Activated CD8-positive, alpha-beta T cell treated with anti-CD3 and anti-CD28 coated beads for 36 hours (primary cell): ENCODE data around the gene DPYD. TPM values are rescaled to one million over a fixed set of nuclear protein-coding genes. Genes with fewer than 3 reads are reported as not detected.

Experiments
- ATAC-seq: fragments of 200-7000 bp; cut with Tn5 transposase; one replicate; pipeline ENCODE4 v1.10.0; 2021; ENCODE audit warnings: mild to moderate bottlenecking, moderate library complexity
- CTCF ChIA-PET: fragments of 350-600 bp; sonication (Branson Sonifier 250); formaldehyde crosslinking; loops from one replicate; lab custom pipeline; 2021; ENCODE audit warnings: antibody characterized with exemption; lab: Charles Lee
- POLR2A ChIA-PET: fragments of 350-600 bp; sonication (Branson Sonifier 250); formaldehyde crosslinking; loops from one replicate; lab custom pipeline; 2021; ENCODE audit warnings: antibody characterized with exemption; lab: Charles Lee
- DNase-seq: peaks from one replicate; pipeline ENCODE4 v3.0.0-alpha.2; 2020
- H3K27ac Mint-ChIP-seq: one replicate; pipeline ENCODE4 v1.8.0; 2021; ENCODE audit warnings: mild to moderate bottlenecking, mixed read lengths
- H3K27me3 Mint-ChIP-seq: one replicate; pipeline ENCODE4 v1.8.0; 2021; ENCODE audit warnings: mixed read lengths
- H3K36me3 Mint-ChIP-seq: one replicate; pipeline ENCODE4 v1.8.0; 2021; ENCODE audit warnings: low read depth, mixed read lengths
- H3K4me1 Mint-ChIP-seq: one replicate; pipeline ENCODE4 v1.8.0; 2021; ENCODE audit warnings: low read depth, mixed read lengths
- H3K4me3 Mint-ChIP-seq: one replicate; pipeline ENCODE4 v1.8.0; 2021; ENCODE audit warnings: mild to moderate bottlenecking, moderate library complexity, mixed read lengths
- H3K9me3 Mint-ChIP-seq: one replicate; pipeline ENCODE4 v1.8.0; 2021; ENCODE audit warnings: mixed read lengths
- CTCF ChIP-seq: fragments of 200-600 bp; IDR thresholded peaks from one replicate; pipeline ENCODE4 v1.8.0; 2022; ENCODE audit warnings: antibody characterized with exemption, mild to moderate bottlenecking
- intact Hi-C: fragments of 100-400 bp; cut with micrococcal nuclease; formaldehyde crosslinking; loops from one replicate; pipeline ENCODE4 v1.10.0; 2022
- total RNA-seq, 2 experiments: library from RNA; stranded (reverse); gene quantifications; one replicate each; pipeline ENCODE4 v1.2.3, GENCODE V29; 2021

DPYD gene
- total RNA-seq, 2 experiments from 2014 or later: 10.7 to 10.8 TPM

DNA sequence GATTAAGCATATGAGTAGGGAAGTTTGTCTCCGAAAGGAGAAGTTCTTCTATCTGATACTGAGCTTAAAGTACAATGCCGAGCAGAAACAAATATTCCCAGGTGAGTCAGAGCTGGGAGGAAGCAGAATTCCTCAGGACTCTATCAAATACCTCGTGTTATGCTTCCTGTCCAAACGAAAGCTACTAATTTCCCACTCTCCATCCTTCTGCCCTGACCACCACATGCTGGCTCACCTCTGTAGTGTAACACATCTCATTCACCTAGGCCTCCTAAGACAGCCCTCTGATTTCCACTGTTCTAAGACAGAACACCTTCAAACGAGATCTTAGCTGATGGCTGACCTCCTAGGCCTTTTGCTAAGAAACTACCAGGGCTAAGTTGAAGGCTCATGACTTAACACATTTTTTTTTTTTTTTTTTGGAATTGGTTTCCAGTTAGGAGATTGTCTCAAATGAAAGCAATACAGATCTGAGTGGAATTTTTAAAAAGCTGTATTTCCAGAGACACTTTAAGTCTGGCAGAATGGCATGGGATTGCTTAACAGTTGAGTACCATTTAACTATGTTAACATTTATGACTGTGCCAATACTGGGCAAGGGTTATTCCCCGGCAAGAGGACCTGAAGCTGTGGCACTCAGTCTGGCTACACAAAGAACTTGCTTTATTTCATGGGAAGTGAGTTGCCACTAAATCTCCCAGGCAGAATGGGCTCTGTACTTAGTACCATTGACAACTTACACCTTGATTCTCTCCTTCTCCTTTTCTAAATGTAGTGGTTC lies 583.4 kb downstream of the DPYD start:
- Mint-ChIP-seq H3K4me1 (no peaks in the 10 kb centered on the region), H3K27ac (no peak overlapping the region), H3K27me3 (no peaks in the 10 kb centered on the region), H3K36me3 (no peaks in the 10 kb centered on the region), H3K4me3 (no peak overlapping the region), H3K9me3 (no peaks in the 10 kb centered on the region)
- ChIA-PET POLR2A (no interaction called here), CTCF (no interaction called here)
- no peak for TF ChIP-seq CTCF
- intact Hi-C loops: no loop called here
- ATAC-seq (no peak), DNase-seq (no peak)

DNA sequence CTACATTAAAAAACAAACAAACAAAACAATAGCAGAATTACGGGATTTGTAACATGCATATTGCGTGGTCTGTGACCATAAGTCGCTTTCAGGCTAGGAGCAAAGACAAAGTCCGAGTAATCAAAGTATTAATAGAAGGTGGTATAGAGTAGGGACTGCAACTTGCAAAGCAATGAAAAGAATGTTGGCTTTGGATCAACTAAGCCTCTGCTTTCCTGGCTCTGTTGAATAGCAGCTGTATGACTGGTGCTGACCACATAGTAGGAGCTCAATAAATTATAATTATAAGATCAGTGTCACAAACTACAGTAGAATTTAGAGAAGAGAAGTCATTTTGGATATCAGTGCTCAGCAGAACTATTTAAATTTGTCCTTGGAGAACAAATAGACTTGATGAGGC lies 586.4 kb downstream of the DPYD start:
- no peak for TF ChIP-seq CTCF
- ATAC-seq: no peak

DNA sequence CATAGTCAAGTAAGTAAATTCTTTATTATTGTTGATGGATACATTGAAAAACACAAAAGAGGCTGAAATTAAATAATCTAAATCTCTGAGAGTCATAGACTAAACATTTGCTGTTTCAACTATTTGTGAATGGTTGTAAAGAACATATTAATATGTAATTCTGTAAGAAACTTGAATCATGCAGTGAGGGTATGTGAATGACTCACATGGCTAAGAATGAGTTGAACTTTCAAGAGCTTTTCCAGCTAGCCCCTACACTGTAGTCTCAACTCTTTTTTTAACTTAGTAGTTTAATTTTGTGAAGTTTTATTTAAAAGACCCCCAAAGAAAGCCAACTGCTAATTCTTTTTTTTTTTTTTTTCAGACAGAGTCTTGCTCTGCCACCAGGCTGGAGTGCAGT lies 588.1 kb downstream of the DPYD start:
- H3K9me3 Mint-ChIP-seq: no peaks in the 10 kb centered on the region
- no peak overlapping the region for H3K27ac Mint-ChIP-seq
- CTCF ChIA-PET: no interaction called here
- H3K4me1 Mint-ChIP-seq: no peaks in the 10 kb centered on the region
- ATAC-seq (no peak), DNase-seq (no peak)
- H3K36me3 Mint-ChIP-seq: no peaks in the 10 kb centered on the region
- POLR2A ChIA-PET: no interaction called here
- H3K4me3 Mint-ChIP-seq: no peak overlapping the region
- no peak for TF ChIP-seq CTCF
- intact Hi-C loops: no loop called here
- no peaks in the 10 kb centered on the region for H3K27me3 Mint-ChIP-seq

More for the DNA sequence above, 586.4 kb downstream of the DPYD start:
- H3K36me3 Mint-ChIP-seq: no peaks in the 10 kb centered on the region
- CTCF ChIA-PET: no interaction called here
- H3K4me3 Mint-ChIP-seq: no peak overlapping the region
- no peaks in the 10 kb centered on the region for H3K9me3 Mint-ChIP-seq
- intact Hi-C loops: no loop called here
- DNase-seq: no peak
- H3K27me3 Mint-ChIP-seq: no peaks in the 10 kb centered on the region
- no peaks in the 10 kb centered on the region for H3K4me1 Mint-ChIP-seq
- POLR2A ChIA-PET: no interaction called here
- no peak overlapping the region for H3K27ac Mint-ChIP-seq

- intact Hi-C loops: no loop called here
- H3K27ac Mint-ChIP-seq: no peak overlapping the region
- CTCF ChIA-PET: no interaction called here
- H3K4me3 Mint-ChIP-seq: no peak overlapping the region
- TF ChIP-seq CTCF: no peak
- no peak for ATAC-seq
- H3K27me3 Mint-ChIP-seq: no peaks in the 10 kb centered on the region
- H3K9me3 Mint-ChIP-seq: no peaks in the 10 kb centered on the region
- POLR2A ChIA-PET: no interaction called here
- DNase-seq: no peak
- H3K36me3 Mint-ChIP-seq: no peaks in the 10 kb centered on the region
- H3K4me1 Mint-ChIP-seq: no peaks in the 10 kb centered on the region
These were observed 589.7 kb downstream of the DPYD start for GRCh38 chr1:97331165-97331564.

GRCh38 chr1:97314685-97315084 lies 606.1 kb downstream of the DPYD start:
- H3K27ac Mint-ChIP-seq: no peak overlapping the region
- H3K4me1 Mint-ChIP-seq: no peaks in the 10 kb centered on the region
- TF ChIP-seq CTCF: no peak
- H3K36me3 Mint-ChIP-seq: peaks cover 6% of the 10 kb centered on the region
- intact Hi-C loops: no loop called here
- ChIA-PET CTCF (no interaction called here), POLR2A (no interaction called here)
- H3K27me3 Mint-ChIP-seq: no peaks in the 10 kb centered on the region
- peaks cover 1% of the 10 kb centered on the region for H3K9me3 Mint-ChIP-seq
- DNase-seq: no peak
- ATAC-seq: no peak
- H3K4me3 Mint-ChIP-seq: no peak overlapping the region
